ENCODE results near the gene EPN2.

EPN2 gene

DNA sequence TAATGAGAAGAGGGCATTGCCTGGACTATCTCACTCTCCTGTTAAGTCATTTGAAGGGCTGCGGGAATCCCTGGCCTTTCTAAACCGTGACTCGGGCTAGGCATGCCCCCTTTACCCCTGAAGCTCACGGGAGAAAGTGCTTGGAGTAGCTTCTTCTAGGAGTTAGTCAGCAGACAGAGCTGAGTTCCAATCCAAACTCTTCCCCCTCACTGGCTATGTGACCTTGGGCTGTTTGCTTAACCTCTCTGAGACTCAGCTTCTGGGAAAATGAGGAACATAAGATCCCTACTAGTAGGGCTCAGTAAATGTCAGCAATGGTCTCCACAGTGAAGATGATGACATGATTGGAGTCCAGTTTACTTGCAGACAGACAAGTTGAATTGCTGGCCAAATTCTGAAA, 131.1 kb downstream of the EPN2 start:
- in situ Hi-C loops (cut with MboI; ENCODE audit: low pct_unique_long_range_greater_than_20kb, low sequenced_read_pairs): loop anchor here (10.0 kb wide), 2 partner anchors 47 to 77 kb away; partner anchors contain the start of gene RNF112
- no peak for DNase-seq

GRCh38 chr17:19369107-19369778, 132.1 kb downstream of the EPN2 start:
- in situ Hi-C loops (cut with MboI; ENCODE audit: low pct_unique_long_range_greater_than_20kb, low sequenced_read_pairs): loop anchor here (10.0 kb wide), 2 partner anchors 46 to 76 kb away; partner anchors contain the start of gene RNF112
- no peak for DNase-seq

GRCh38 chr17:19369846-19370492, 132.8 kb downstream of the EPN2 start:
- DNase-seq: no peak
- in situ Hi-C loops (cut with MboI; ENCODE audit: low pct_unique_long_range_greater_than_20kb, low sequenced_read_pairs): loop anchor here (10.0 kb wide), 2 partner anchors 45 to 75 kb away; partner anchors contain the start of gene RNF112

DNA sequence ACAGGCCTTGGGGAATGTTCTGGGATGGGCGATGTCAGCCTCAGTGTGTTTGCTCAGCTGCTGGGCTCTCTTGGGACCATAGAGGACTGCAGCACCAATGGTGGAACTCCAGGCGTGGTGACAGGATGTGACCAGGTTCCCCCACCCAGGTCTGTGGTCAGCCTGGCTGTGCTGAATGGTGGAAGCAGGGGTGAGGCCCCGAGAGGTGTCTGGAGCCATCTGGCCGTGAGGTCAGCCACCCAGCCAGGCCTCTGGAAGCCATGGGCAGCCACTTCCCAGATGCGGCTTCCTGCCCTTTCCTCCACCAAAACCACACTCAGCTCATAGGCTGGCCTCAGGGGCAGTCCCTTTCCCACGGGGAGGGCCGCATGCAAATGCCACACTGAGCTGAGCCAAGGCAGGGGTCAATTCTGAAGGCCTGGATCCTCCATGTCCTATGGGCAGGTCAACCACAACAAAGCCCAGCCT, 133.4 kb downstream of the EPN2 start:
- no peak for DNase-seq
- in situ Hi-C loops (cut with MboI; ENCODE audit: low pct_unique_long_range_greater_than_20kb, low sequenced_read_pairs): no loop called here

DNA sequence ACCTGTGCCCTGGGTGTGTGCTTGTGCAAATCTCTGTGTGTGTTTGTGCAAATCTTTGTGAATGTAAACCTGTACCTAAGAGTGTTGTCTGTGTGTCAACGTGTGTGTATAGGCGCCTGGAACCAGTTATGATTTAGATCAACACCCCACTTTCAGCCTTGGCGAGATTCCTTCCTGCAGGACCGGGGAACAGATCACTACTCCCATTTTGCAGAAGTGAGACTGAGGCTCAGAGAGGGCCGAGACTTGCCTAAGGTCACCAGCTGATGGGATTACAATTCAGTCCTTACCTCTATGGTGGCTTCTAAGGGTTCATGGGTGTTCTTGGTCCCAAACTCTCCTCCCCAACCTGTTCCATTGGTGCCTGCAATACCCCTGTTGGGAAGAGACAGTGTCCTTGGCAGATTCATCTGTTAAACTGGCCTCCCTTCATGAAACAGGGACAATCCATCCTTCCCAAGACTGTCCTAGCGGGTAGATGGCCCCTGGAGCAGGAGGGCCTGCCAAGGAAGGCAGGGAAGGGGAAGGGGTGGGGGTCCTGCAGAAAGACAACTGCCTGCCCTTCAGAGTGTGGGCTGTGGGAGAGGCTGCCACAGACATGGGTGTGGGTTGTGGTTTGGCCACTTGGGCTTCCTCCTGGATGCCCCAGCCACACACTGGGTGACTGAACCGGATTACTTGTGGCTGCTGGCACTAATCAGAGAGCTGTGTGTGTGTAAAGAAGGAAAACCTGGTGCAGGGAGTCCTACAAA, 134.3 kb downstream of the EPN2 start:
- peak; percentile 25 for DNase-seq
- in situ Hi-C loops (cut with MboI; ENCODE audit: low pct_unique_long_range_greater_than_20kb, low sequenced_read_pairs): no loop called here

GRCh38 chr17:19372011-19372370, 134.8 kb downstream of the EPN2 start:
- in situ Hi-C loops (cut with MboI; ENCODE audit: low pct_unique_long_range_greater_than_20kb, low sequenced_read_pairs): no loop called here

DNA sequence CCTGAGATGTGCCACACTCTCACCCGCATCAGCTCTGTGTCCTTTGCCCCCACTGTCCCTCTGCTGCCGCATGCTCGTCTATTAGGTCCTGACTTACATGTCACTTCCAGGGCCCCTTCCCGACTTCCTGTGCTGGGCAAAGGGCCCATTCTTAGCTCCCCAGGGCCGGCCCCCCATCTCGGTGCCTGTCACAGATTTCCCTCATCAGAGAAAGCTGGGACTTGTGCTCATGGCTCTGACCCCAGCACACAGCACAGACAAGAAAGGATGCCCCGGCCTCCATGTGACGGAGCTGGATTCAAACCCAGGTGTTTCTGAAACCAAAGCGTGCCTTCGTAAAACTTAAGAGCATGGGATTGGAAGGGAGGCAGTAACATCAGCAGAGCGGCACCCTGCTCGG, 135.3 kb downstream of the EPN2 start:
- in situ Hi-C loops (cut with MboI; ENCODE audit: low pct_unique_long_range_greater_than_20kb, low sequenced_read_pairs): no loop called here
- DNase-seq: no peak

More at GRCh38 chr17:19372011-19372370, 134.8 kb downstream of the EPN2 start:
- no peak for DNase-seq

DNA sequence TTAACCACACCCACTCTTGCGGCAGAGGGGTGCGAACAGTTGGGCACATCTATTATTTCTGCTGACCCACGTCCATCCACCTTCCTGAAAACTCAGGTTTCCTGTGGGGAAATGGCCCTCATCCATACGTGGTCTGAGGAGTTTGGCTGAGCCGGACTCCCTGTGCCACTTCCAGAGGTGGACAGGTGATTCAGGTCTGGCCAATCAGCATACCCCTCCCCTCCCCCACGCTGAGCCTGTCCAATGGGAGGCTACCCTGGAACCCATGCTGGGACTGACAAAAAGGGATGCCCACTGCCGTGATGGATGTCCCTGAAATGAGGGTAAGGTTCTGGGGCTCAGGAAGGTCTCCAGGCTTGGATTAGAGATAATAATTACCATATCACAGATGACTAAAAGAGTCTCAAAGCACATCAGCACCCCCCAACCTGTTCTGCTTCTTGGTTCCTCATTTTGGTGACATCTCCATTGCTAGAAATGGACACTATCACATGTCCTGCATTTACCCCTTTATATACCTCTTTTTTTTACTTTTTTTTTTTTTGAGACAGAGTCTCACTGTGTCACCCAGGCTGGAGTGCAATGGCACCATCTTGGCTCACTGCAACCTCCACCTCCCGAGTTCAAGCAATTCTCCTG, 135.8 kb downstream of the EPN2 start:
- in situ Hi-C loops (cut with MboI; ENCODE audit: low pct_unique_long_range_greater_than_20kb, low sequenced_read_pairs): no loop called here
- DNase-seq: no peak

GRCh38 chr17:19374136-19374535, 137.0 kb downstream of the EPN2 start:
- DNase-seq: no peak
- in situ Hi-C loops (cut with MboI; ENCODE audit: low pct_unique_long_range_greater_than_20kb, low sequenced_read_pairs): no loop called here

GRCh38 chr17:19375732-19376131, 138.6 kb downstream of the EPN2 start:
- DNase-seq: no peak
- in situ Hi-C loops (cut with MboI; ENCODE audit: low pct_unique_long_range_greater_than_20kb, low sequenced_read_pairs): no loop called here

DNA sequence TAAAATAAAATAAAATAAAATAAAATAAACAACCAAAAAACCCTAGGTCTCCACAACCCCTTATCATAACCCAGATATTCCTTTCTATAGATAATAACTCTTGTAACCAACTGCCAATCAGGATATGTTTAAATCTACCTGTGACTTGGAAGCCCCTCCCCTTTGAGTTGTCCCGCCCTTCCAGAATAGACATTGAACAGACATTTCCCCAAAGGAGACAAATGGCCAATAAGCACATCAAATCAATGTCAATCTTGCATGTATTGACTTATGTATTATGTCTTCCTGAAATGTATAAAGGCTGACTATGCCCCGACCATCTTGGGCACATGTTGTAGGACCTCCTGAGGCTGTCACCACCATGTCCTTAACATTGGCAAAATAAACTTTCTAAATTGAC, 139.6 kb downstream of the EPN2 start:
- DNase-seq: no peak
- in situ Hi-C loops (cut with MboI; ENCODE audit: low pct_unique_long_range_greater_than_20kb, low sequenced_read_pairs): no loop called here

DNA sequence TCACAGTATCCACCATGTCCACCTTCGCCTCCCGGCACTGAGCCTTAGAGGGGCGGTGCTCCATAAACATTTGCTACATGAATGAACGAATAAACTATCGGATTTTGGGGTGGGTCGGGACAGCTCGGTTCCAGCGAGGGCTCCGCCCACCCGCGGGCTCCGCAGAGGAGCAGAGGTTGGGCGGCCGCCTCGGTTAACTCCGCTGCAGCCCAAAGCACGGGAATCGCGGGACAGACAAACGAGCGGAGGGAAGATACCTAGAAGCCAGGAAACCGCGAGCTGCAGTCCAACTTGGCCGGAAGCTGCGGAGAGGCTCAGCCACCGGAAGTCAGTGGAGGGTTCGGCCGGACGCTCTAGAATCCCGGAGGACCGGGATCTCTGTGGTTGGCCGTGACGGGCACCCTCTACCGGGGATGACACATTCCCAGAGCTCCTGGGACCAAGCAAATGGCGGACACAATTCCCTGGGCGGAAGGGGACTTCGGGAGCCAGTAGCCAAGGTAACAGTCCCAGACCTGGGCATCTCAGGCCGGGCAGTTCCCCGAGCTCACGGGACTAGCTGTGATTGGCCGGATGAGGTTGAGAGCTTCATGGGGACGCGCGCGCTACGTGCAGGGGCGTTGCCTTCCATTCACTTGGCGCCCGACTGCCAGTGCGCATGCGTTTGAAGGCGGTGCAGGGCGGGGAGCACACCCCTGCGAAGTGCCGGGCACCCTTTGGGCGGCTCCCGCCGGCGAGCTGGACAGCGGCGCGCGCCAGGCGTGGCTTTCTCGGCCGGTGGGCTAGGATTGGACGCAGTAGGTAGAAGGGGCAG, 140.6 kb downstream of the EPN2 start:
- peak; percentile 99 for DNase-seq
- in situ Hi-C loops (cut with MboI; ENCODE audit: low pct_unique_long_range_greater_than_20kb, low sequenced_read_pairs): no loop called here

- in situ Hi-C loops (cut with MboI; ENCODE audit: low pct_unique_long_range_greater_than_20kb, low sequenced_read_pairs): no loop called here
- no peak for DNase-seq
Measured at GRCh38 chr17:19378416-19379360, 141.5 kb downstream of the EPN2 start, which contains the start of gene MAPK7. MAPK7 (plus strand) TSS chr17:19378498; CDS start chr17:19378901, 403 bp downstream.

DNA sequence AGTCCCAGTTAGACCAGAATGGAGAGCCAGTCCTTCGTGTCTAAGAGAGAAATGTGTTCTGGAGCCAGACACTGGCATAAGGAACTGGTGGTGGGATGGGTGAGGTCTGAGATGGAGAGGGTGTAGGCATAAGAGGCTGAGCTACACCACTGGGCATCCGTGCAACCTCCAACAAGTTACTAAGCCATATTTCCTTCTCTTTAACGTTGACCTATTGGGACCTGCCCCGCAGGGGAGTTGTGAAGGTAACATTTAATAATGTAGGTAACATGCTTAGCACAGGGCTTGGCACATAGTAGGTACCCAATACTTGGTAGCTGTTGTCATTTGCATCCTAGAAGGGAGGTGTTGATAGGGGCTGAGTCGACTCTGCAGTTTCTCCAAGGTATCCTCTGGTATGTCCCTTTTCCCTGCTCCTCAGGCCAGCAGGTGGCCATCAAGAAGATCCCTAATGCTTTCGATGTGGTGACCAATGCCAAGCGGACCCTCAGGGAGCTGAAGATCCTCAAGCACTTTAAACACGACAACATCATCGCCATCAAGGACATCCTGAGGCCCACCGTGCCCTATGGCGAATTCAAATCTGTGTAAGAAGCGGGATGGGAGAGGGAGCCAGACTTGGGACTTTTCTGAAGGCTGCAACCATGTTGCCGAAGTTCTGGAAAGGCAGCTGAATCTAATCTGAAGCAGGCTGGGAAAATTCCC, 142.3 kb downstream of the EPN2 start:
- DNase-seq: no peak
- in situ Hi-C loops (cut with MboI; ENCODE audit: low pct_unique_long_range_greater_than_20kb, low sequenced_read_pairs): no loop called here

DNA sequence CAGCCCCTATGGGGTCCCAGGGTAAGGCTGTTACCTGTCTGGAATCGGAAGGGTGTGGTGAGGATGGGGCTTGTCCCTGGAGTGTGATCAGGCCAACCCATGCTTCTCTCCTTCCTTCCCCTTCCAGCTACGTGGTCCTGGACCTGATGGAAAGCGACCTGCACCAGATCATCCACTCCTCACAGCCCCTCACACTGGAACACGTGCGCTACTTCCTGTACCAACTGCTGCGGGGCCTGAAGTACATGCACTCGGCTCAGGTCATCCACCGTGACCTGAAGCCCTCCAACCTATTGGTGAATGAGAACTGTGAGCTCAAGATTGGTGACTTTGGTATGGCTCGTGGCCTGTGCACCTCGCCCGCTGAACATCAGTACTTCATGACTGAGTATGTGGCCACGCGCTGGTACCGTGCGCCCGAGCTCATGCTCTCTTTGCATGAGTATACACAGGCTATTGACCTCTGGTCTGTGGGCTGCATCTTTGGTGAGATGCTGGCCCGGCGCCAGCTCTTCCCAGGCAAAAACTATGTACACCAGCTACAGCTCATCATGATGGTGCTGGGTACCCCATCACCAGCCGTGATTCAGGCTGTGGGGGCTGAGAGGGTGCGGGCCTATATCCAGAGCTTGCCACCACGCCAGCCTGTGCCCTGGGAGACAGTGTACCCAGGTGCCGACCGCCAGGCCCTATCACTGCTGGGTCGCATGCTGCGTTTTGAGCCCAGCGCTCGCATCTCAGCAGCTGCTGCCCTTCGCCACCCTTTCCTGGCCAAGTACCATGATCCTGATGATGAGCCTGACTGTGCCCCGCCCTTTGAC, 143.5 kb downstream of the EPN2 start:
- in situ Hi-C loops (cut with MboI; ENCODE audit: low pct_unique_long_range_greater_than_20kb, low sequenced_read_pairs): no loop called here
- DNase-seq: no peak

DNA sequence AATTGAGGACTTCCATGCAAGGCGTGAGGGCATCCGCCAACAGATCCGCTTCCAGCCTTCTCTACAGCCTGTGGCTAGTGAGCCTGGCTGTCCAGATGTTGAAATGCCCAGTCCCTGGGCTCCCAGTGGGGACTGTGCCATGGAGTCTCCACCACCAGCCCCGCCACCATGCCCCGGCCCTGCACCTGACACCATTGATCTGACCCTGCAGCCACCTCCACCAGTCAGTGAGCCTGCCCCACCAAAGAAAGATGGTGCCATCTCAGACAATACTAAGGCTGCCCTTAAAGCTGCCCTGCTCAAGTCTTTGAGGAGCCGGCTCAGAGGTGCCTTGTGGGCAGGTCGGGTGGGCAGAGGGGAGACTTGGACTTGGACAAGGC, 144.2 kb downstream of the EPN2 start:
- in situ Hi-C loops (cut with MboI; ENCODE audit: low pct_unique_long_range_greater_than_20kb, low sequenced_read_pairs): no loop called here

More for the DNA sequence above, 144.2 kb downstream of the EPN2 start:
- DNase-seq: no peak
